Measurements from ENCODE around the gene DMXL1.

The DMXL1 gene

DNA sequence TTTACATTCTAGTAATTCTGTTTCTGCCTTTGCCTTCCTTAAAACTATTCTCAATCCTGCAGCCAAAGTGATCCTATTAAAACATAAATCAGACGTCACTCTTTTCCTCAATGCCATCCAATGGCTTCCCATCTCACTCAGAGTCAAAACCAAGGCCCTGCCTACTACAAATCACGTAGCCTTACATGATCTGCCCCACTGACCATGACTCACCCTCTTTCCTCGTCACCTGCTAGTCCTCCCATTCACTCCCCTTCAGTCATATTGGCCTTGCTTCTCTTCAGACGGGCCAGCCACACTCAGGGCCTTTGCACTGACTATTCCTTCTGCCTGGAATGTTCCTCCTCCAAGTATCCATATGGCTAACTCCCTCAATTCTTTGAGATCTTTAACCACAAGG is 39.0 kb upstream of the DMXL1 start:
- TF ChIP-seq, protein P1, sequence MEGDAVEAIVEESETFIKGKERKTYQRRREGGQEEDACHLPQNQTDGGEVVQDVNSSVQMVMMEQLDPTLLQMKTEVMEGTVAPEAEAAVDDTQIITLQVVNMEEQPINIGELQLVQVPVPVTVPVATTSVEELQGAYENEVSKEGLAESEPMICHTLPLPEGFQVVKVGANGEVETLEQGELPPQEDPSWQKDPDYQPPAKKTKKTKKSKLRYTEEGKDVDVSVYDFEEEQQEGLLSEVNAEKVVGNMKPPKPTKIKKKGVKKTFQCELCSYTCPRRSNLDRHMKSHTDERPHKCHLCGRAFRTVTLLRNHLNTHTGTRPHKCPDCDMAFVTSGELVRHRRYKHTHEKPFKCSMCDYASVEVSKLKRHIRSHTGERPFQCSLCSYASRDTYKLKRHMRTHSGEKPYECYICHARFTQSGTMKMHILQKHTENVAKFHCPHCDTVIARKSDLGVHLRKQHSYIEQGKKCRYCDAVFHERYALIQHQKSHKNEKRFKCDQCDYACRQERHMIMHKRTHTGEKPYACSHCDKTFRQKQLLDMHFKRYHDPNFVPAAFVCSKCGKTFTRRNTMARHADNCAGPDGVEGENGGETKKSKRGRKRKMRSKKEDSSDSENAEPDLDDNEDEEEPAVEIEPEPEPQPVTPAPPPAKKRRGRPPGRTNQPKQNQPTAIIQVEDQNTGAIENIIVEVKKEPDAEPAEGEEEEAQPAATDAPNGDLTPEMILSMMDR (IDR thresholded peaks at IDR 0.05; ENCODE audit: extremely low read depth, missing control alignments) = no peak
- peak; percentile 49 for DNase-seq (ENCODE audit: low spot score)

DNA sequence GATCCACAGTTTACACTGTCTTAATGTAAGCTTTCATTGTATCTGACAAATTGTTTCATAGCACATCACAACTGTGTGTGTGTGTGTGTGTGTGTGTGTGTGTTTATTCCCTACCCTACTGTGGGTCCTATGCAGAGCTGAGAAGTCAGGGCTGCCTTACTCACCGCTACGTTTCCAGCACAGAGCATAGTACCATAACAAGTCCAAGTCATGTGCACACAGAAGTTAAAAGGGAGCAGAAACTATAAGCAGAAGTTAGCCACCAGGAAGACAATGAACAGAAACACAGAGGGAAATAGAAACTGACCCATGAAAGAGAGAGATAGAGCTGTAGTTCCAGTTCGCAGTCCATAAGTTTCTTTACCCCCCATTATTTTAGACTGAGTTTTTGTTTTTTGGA is 38.2 kb upstream of the DMXL1 start:
- no peak for DNase-seq (ENCODE audit: low spot score)

DNA sequence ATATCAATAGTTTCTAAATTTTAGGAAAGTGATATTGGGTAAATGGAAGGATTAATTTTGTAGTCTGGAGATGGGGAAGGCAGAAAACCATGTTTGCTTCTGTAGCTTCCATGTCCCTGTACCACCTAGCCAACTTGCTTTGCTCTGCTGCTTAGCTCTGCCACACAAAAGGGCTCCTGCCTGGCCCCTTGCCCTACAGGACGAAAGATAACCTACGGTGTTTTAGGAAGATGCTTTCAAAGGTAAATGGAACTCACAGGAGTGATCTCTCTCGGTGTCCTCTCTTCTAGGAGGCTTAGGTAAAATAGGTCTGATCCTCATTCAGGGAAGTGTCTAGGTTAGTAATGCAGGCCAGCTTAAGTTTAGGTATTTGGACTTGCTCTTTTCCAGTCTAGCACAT is 37.8 kb upstream of the DMXL1 start:
- TF ChIP-seq, protein P1 (IDR thresholded peaks at IDR 0.05; ENCODE audit: extremely low read depth, missing control alignments) = no peak
- no peak for DNase-seq (ENCODE audit: low spot score)

More for the DNA sequence above, 38.2 kb upstream of the DMXL1 start:
- TF ChIP-seq, protein P1 (IDR thresholded peaks at IDR 0.05; ENCODE audit: extremely low read depth, missing control alignments) = no peak

DNA sequence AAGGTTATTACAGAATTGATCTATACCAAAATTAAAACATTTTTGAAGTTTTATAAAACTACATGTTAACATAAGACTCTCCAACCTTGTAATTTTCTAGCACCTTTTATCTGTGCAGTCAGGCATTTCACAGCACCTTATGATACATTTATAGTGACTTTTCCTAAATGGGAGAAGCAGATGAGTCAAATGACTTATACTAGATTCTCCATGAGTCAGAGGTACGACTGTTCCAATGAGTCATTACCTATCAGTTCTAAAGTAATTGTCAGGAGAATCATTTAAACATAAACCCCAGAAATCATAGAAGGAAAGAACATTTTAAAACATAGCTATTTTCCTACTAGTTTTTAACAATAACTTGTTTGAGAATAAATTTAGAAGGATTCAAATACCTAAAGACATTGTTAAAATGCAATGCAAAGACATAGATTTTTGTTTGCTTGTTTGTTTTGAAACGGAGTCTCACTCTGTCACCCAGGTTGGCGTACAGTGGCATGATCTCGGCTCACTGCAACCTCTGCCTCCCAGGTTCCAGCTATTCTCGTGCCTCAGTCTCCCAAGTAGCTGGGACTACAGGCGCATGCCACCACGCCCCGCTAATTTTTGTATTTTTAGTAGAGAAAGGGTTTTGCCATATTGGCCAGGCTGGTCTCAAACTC is 34.7 kb upstream of the DMXL1 start:
- TF ChIP-seq, protein P1 (IDR thresholded peaks at IDR 0.05; ENCODE audit: extremely low read depth, missing control alignments) = no peak
- DNase-seq (ENCODE audit: low spot score) = no peak

DNA sequence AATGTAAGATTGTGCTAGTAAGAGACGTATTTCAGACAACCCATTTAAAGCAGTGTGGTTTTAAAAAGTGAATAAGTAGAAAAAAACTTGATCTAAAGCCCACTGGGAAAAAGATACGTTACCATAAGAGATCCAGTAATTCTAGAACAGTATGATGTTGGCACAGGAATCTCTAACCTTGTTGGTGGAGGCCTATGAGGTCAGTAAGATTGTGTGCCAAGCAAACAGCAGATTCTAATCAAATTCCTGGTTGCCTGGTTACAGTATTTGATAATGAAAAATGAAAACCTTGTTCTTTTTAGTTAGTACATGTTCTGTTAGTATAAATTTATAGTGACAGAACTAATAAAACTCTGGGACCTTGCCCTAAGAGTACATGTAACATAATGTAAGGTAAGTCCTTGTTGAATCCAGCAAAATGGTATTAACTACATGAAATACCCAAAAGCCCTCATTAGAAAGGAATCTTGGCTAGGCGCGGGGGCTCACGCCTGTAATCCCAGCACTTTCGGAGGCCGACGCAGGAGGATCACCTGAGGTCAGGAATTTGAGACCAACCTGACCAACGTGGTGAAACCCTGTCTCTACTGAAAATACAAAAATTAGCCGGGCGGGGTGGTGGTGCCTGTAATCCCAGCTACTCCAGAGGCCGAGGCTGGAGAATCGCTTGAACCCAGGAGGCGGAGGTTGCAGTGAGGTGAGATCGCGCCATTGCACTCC is 33.2 kb upstream of the DMXL1 start:
- no peak for DNase-seq (ENCODE audit: low spot score)
- TF ChIP-seq, protein P1 (IDR thresholded peaks at IDR 0.05; ENCODE audit: extremely low read depth, missing control alignments) = no peak

DNA sequence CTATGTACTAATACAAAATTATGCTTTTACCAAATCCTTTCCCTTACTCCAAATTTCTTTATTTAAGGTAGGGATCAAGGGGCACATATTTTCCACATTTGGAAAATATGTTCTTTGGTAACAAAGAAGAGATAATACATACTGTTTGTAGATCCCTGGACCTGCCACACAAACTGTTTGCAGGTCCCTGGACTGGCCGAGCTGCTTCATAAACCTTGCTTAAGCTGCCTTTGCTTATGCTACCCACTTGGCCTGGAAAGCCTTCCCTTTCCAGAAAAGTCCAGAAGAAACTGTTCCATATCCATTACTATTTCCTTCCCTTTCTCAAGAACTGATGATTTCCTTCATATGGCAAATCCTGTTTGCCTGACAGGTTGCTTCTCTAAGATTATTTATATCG is 22.6 kb upstream of the DMXL1 start:
- TF ChIP-seq, protein P1 (IDR thresholded peaks at IDR 0.05; ENCODE audit: extremely low read depth, missing control alignments) = no peak
- no peak for DNase-seq (ENCODE audit: low spot score)

DNA sequence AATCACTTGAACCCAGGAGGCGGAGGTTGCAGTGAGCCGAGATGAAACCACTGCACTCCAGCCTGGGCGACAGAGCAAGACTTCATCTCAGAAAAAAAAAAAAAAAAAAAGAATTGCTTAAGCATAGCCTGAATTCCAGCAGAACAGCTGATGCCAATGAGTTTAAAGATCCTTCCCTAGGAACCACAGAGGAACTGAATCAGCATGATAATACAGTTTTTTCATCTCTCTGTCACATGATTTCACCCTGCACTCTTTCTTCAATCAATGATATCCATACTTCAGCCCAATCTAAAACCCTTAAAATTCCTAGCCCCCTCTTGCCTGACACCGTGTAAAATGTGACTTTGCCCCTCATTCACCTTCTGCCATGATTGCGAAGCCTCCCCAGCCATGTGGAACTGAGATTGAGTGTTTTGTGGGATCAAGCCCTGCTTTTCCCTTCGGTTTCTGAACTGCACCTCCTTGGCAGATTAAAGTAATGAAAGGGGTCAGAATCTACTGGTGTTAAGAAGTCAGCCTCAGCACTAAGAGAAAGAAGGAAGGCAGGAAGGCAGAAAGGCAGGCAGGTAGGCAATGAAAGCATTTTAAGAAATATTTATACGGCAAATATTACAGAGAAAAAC is 20.9 kb upstream of the DMXL1 start:
- DNase-seq (ENCODE audit: low spot score) = no peak
- TF ChIP-seq, protein P1 (IDR thresholded peaks at IDR 0.05; ENCODE audit: extremely low read depth, missing control alignments) = no peak

Measured in GM20000 (cell line).